GM12875 (cell line): ENCODE data around the gene ADRA2B.

Source experiments
- H3K4me3 ChIP-seq: one replicate; pipeline ENCODE4 v1.5.1; 2011; ENCODE audit warnings: low read depth, low read length, control low read depth
- CTCF ChIP-seq: IDR thresholded peaks from 2 replicates; pipeline ENCODE4 v1.5.1; 2011; ENCODE audit warnings: low read depth, mild to moderate bottlenecking, control low read depth, inconsistent platforms, low read length, moderate library complexity, borderline replicate concordance; ENCODE audit not compliant: insufficient read depth

ADRA2B gene

GRCh38 chr2:96100893-96101304, 15.5 kb downstream of the ADRA2B start:
- H3K4me3 ChIP-seq = no peak overlapping the region
- no peak for TF ChIP-seq CTCF

- no peak overlapping the region for H3K4me3 ChIP-seq
- no peak for TF ChIP-seq CTCF
Measured at GRCh38 chr2:96099861-96100798, 16.2 kb downstream of the ADRA2B start.

GRCh38 chr2:96098900-96099590, 17.3 kb downstream of the ADRA2B start:
- H3K4me3 ChIP-seq = no peak overlapping the region
- no peak for TF ChIP-seq CTCF

GRCh38 chr2:96097951-96098823, 18.2 kb downstream of the ADRA2B start:
- TF ChIP-seq CTCF = no peak
- no peak overlapping the region for H3K4me3 ChIP-seq

- TF ChIP-seq CTCF = no peak
- no peak overlapping the region for H3K4me3 ChIP-seq
Measured at GRCh38 chr2:96097441-96097840, 18.9 kb downstream of the ADRA2B start.

GRCh38 chr2:96095116-96095636, 21.2 kb downstream of the ADRA2B start:
- no peak for TF ChIP-seq CTCF
- no peak overlapping the region for H3K4me3 ChIP-seq
